ENCODE results near the gene SCAF4. TPM values are rescaled to one million over a fixed set of nuclear protein-coding genes. Genes with fewer than 3 reads are reported as not detected.

The SCAF4 gene
- total RNA-seq, 1 donor from 2014 or later: 32.9 TPM

DNA sequence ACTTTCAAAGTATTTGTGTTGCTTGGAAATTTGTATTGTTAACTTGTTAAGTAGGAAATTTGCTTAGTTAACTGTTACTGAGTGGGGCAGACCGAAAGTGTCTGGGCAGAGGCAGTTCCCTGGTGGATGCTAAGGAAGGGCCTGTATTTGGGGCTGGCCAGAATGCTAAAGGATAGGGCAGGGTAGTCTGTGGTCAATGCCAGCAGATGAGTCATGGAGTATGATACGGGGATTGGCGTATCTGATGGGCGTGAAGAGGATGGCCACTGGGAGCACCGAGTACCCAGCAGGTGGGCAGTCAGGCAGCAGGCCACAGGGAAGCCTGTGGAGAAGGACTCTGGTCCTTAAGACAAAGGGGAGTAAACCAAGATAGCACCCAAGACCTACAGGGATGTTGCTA lies 46.6 kb upstream of the SCAF4 start:
- H3K4me1 ChIP-seq (ENCODE audit: insufficient read depth, low read length): no peaks in the 10 kb centered on the region
- H3K9me3 Mint-ChIP-seq (ENCODE audit: unreplicated experiment): no peaks in the 10 kb centered on the region
- H3K4me3 Mint-ChIP-seq (ENCODE audit: unreplicated experiment): no peak overlapping the region
- H3K4me1 Mint-ChIP-seq (ENCODE audit: low read depth, unreplicated experiment): no peaks in the 10 kb centered on the region
- no peaks in the 10 kb centered on the region for H3K79me2 ChIP-seq (ENCODE audit: insufficient read depth, low read length)
- FAIRE-seq (no peak), DNase-seq (ENCODE audit: low read depth) (no peak)
- no peak for TF ChIP-seq EZH2 (IDR thresholded peaks at IDR 0.05; ENCODE audit: insufficient read depth, low read length)
- TF ChIP-seq, protein P1, sequence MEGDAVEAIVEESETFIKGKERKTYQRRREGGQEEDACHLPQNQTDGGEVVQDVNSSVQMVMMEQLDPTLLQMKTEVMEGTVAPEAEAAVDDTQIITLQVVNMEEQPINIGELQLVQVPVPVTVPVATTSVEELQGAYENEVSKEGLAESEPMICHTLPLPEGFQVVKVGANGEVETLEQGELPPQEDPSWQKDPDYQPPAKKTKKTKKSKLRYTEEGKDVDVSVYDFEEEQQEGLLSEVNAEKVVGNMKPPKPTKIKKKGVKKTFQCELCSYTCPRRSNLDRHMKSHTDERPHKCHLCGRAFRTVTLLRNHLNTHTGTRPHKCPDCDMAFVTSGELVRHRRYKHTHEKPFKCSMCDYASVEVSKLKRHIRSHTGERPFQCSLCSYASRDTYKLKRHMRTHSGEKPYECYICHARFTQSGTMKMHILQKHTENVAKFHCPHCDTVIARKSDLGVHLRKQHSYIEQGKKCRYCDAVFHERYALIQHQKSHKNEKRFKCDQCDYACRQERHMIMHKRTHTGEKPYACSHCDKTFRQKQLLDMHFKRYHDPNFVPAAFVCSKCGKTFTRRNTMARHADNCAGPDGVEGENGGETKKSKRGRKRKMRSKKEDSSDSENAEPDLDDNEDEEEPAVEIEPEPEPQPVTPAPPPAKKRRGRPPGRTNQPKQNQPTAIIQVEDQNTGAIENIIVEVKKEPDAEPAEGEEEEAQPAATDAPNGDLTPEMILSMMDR (IDR thresholded peaks at IDR 0.05; ENCODE audit: insufficient read depth, low read depth, low read length): no peak
- H3K9ac ChIP-seq (ENCODE audit: low read length): no peak overlapping the region
- no peaks in the 10 kb centered on the region for H3K36me3 ChIP-seq (ENCODE audit: insufficient read depth, low read length)
- H3K4me2 ChIP-seq (ENCODE audit: low read length): no peak overlapping the region
- no peaks in the 10 kb centered on the region for H3K9me3 ChIP-seq (ENCODE audit: insufficient read depth, low read depth, low read length)
- no peaks in the 10 kb centered on the region for H3K27me3 Mint-ChIP-seq (ENCODE audit: low read depth, unreplicated experiment)
- H3K27ac ChIP-seq (ENCODE audit: low read depth, low read length): no peak overlapping the region
- no peaks in the 10 kb centered on the region for H3K36me3 Mint-ChIP-seq (ENCODE audit: low read depth, unreplicated experiment)
- no peak overlapping the region for H3K4me3 ChIP-seq (ENCODE audit: insufficient read depth, low read depth, low read length)
- peaks cover 2% of the 10 kb centered on the region for H3K27me3 ChIP-seq (ENCODE audit: insufficient read depth, low read length)
- no peaks in the 10 kb centered on the region for H4K20me1 ChIP-seq (ENCODE audit: insufficient read depth, low read length)
- no peak overlapping the region for H2AFZ ChIP-seq (ENCODE audit: low read depth, low read length)
- no peak overlapping the region for H3K27ac Mint-ChIP-seq (ENCODE audit: unreplicated experiment)

DNA sequence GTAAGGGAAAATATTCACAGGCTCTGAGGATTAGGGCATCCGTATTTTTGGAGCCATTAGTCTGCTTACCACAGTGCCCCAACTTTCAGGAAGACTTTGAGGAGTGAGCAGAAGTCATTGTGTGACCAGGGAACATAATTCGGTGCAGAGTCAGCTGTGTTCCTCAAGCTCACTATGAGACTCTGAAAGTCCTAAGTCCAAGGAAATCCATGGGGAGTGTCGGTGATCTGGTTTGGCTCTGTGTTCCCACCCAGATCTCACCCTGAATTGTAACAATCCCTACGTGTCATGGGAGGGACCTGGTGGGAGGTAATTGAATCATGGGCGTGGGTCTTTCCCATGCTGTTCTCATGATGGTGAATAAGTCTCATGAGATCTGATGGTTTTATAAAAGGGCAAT lies 45.9 kb upstream of the SCAF4 start:
- H4K20me1 ChIP-seq (ENCODE audit: insufficient read depth, low read length): no peaks in the 10 kb centered on the region
- Mint-ChIP-seq H3K27me3 (ENCODE audit: low read depth, unreplicated experiment) (no peaks in the 10 kb centered on the region), H3K9me3 (ENCODE audit: unreplicated experiment) (no peaks in the 10 kb centered on the region), H3K4me3 (ENCODE audit: unreplicated experiment) (no peak overlapping the region), H3K36me3 (ENCODE audit: low read depth, unreplicated experiment) (no peaks in the 10 kb centered on the region), H3K4me1 (ENCODE audit: low read depth, unreplicated experiment) (no peaks in the 10 kb centered on the region), H3K27ac (ENCODE audit: unreplicated experiment) (no peak overlapping the region)
- peaks cover 2% of the 10 kb centered on the region for H3K27me3 ChIP-seq (ENCODE audit: insufficient read depth, low read length)
- no peaks in the 10 kb centered on the region for H3K36me3 ChIP-seq (ENCODE audit: insufficient read depth, low read length)
- no peaks in the 10 kb centered on the region for H3K9me3 ChIP-seq (ENCODE audit: insufficient read depth, low read depth, low read length)
- H3K79me2 ChIP-seq (ENCODE audit: insufficient read depth, low read length): no peaks in the 10 kb centered on the region
- no peak overlapping the region for H3K4me3 ChIP-seq (ENCODE audit: insufficient read depth, low read depth, low read length)
- no peak overlapping the region for H3K9ac ChIP-seq (ENCODE audit: low read length)
- no peaks in the 10 kb centered on the region for H3K4me1 ChIP-seq (ENCODE audit: insufficient read depth, low read length)
- TF ChIP-seq, protein P1 (IDR thresholded peaks at IDR 0.05; ENCODE audit: insufficient read depth, low read depth, low read length): no peak
- TF ChIP-seq EZH2 (IDR thresholded peaks at IDR 0.05; ENCODE audit: insufficient read depth, low read length): no peak
- no peak overlapping the region for H3K27ac ChIP-seq (ENCODE audit: low read depth, low read length)
- H3K4me2 ChIP-seq (ENCODE audit: low read length): no peak overlapping the region
- no peak overlapping the region for H2AFZ ChIP-seq (ENCODE audit: low read depth, low read length)
- no peak for DNase-seq (ENCODE audit: low read depth)
- FAIRE-seq: no peak

DNA sequence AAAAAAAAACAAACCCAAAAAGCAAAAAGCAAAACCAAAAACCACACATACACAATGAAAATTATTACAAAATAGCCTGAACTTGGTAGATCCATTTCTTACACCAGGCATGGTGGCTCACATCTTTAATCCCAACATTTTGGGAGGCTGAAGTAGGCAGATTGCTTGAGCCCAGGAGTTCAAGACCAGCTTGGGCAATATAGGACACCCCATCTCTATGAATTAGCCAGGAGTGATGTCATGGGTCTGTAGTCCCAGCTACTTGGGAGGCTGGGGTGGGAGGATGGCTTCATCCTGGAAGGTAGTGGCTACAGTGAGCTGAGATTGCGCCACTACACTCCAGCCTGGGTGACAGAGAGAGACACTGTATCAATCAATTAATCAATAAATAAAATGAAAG lies 42.1 kb upstream of the SCAF4 start:
- no peaks in the 10 kb centered on the region for H4K20me1 ChIP-seq (ENCODE audit: insufficient read depth, low read length)
- FAIRE-seq (no peak), DNase-seq (ENCODE audit: low read depth) (no peak)
- Mint-ChIP-seq H3K27me3 (ENCODE audit: low read depth, unreplicated experiment) (no peaks in the 10 kb centered on the region), H3K4me3 (ENCODE audit: unreplicated experiment) (no peak overlapping the region), H3K9me3 (ENCODE audit: unreplicated experiment) (no peaks in the 10 kb centered on the region), H3K27ac (ENCODE audit: unreplicated experiment) (no peak overlapping the region), H3K4me1 (ENCODE audit: low read depth, unreplicated experiment) (no peaks in the 10 kb centered on the region), H3K36me3 (ENCODE audit: low read depth, unreplicated experiment) (no peaks in the 10 kb centered on the region)
- no peak overlapping the region for H3K9ac ChIP-seq (ENCODE audit: low read length)
- no peak overlapping the region for H3K4me3 ChIP-seq (ENCODE audit: insufficient read depth, low read depth, low read length)
- H3K36me3 ChIP-seq (ENCODE audit: insufficient read depth, low read length): no peaks in the 10 kb centered on the region
- H3K9me3 ChIP-seq (ENCODE audit: insufficient read depth, low read depth, low read length): no peaks in the 10 kb centered on the region
- H3K4me1 ChIP-seq (ENCODE audit: insufficient read depth, low read length): no peaks in the 10 kb centered on the region
- no peaks in the 10 kb centered on the region for H3K79me2 ChIP-seq (ENCODE audit: insufficient read depth, low read length)
- H3K27me3 ChIP-seq (ENCODE audit: insufficient read depth, low read length): peaks cover 2% of the 10 kb centered on the region
- no peak overlapping the region for H2AFZ ChIP-seq (ENCODE audit: low read depth, low read length)
- no peak for TF ChIP-seq EZH2 (IDR thresholded peaks at IDR 0.05; ENCODE audit: insufficient read depth, low read length)
- TF ChIP-seq, protein P1 (IDR thresholded peaks at IDR 0.05; ENCODE audit: insufficient read depth, low read depth, low read length): no peak
- H3K27ac ChIP-seq (ENCODE audit: low read depth, low read length): no peak overlapping the region
- H3K4me2 ChIP-seq (ENCODE audit: low read length): no peak overlapping the region
